ENCODE data around the gene FBXO38. TPM values are rescaled to one million over a fixed set of nuclear protein-coding genes. Genes with fewer than 3 reads are reported as not detected.

The FBXO38 gene
- total RNA-seq, 1 experiment from 2014 or later, result 35.8 TPM

DNA sequence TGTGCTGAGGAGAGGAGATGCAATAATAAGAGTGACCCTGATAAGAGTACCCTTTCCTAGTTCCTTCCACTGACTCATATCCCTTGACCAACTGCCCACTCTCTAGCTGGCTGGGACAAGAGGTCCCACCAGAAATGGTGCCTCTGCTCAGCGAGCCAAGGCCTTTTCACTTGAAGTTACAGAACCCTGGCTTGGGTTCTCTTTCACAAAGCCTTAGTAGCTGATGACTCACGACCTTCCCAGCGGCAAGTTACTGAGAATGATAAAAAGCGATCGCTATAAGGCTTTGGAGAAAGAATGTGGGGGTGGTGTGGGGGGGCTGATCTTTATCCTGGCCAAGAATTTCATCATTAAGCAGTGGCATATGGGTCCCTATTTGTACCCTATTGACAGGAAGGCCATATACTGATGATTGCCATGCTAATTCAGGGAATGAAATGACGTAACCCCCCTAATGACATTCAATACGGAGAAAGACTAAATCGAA lies 90.3 kb downstream of the FBXO38 start:
- Mint-ChIP-seq H3K27me3 (ENCODE audit: low read depth) (peaks cover 4% of the 10 kb centered on the region), H3K9me3 (no peaks in the 10 kb centered on the region), H3K36me3 (no peaks in the 10 kb centered on the region), H3K4me3 (no peak overlapping the region), H3K27ac (no peak overlapping the region), H3K4me1 (no peaks in the 10 kb centered on the region)
- POLR2A ChIA-PET, result no interaction called here
- no peak for TF ChIP-seq CREB1 (CRISPR knock-in tag; IDR thresholded peaks at IDR 0.05)
- TF ChIP-seq ZNF138 (CRISPR knock-in tag; conservative IDR thresholded peaks at IDR 0.05), result no peak
- CTCF ChIA-PET, result interaction anchor here (1.0 to 1.3 kb wide), 2 partner anchors 9 to 257 kb away, joined by 3 to 5 read pairs; no protein-coding TSS in a partner anchor
- ATAC-seq (no peak), DNase-seq (ENCODE audit: low spot score) (no peak)

DNA sequence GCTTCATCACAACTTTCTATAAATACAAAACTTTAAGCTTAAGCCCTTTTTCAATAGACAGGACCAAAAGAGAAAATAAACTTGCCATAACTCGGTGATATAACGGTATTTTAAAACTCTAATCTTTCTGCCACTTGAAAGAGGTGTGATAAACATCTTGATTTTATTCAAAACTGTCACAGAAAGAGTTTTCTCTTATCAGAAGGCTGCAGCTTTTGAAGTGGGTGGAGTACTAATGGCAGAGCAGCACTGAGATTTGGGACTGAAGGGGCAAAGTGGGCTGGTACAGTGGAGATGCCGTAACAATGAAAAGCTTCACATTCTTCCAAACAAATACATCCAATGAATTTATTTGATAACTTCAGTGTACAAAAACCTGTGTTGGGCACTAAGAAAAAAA lies 92.5 kb downstream of the FBXO38 start:
- H3K9me3 Mint-ChIP-seq, result no peaks in the 10 kb centered on the region
- ATAC-seq, result no peak
- TF ChIP-seq NR1H2 (CRISPR knock-in tag; IDR thresholded peaks at IDR 0.05), result no peak
- TF ChIP-seq, protein P1, sequence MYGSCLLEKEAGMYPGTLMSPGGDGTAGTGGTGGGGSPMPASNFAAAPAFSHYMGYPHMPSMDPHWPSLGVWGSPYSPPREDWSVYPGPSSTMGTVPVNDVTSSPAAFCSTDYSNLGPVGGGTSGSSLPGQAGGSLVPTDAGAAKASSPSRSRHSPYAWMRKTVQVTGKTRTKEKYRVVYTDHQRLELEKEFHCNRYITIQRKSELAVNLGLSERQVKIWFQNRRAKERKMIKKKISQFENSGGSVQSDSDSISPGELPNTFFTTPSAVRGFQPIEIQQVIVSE (CRISPR knock-in tag; IDR thresholded peaks at IDR 0.05; ENCODE audit: borderline replicate concordance), result no peak
- no peak for TF ChIP-seq ZMAT4 (CRISPR knock-in tag; IDR thresholded peaks at IDR 0.05)
- TF ChIP-seq ZNF138 (CRISPR knock-in tag; conservative IDR thresholded peaks at IDR 0.05), result no peak
- no peak for TF ChIP-seq SOX15 (CRISPR knock-in tag; IDR thresholded peaks at IDR 0.05)
- TF ChIP-seq, protein P2, sequence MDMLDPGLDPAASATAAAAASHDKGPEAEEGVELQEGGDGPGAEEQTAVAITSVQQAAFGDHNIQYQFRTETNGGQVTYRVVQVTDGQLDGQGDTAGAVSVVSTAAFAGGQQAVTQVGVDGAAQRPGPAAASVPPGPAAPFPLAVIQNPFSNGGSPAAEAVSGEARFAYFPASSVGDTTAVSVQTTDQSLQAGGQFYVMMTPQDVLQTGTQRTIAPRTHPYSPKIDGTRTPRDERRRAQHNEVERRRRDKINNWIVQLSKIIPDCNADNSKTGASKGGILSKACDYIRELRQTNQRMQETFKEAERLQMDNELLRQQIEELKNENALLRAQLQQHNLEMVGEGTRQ (CRISPR knock-in tag; IDR thresholded peaks at IDR 0.05), result no peak
- TF ChIP-seq NFE2L1 (CRISPR knock-in tag; IDR thresholded peaks at IDR 0.05), result no peak
- TF ChIP-seq, protein P3, sequence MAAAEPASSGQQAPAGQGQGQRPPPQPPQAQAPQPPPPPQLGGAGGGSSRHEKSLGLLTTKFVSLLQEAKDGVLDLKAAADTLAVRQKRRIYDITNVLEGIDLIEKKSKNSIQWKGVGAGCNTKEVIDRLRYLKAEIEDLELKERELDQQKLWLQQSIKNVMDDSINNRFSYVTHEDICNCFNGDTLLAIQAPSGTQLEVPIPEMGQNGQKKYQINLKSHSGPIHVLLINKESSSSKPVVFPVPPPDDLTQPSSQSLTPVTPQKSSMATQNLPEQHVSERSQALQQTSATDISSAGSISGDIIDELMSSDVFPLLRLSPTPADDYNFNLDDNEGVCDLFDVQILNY (CRISPR knock-in tag; IDR thresholded peaks at IDR 0.05), result no peak
- TF ChIP-seq ATF1 (CRISPR knock-in tag; IDR thresholded peaks at IDR 0.05), result no peak
- no peak for TF ChIP-seq EMX1 (CRISPR knock-in tag; IDR thresholded peaks at IDR 0.05)
- TF ChIP-seq, protein P4, sequence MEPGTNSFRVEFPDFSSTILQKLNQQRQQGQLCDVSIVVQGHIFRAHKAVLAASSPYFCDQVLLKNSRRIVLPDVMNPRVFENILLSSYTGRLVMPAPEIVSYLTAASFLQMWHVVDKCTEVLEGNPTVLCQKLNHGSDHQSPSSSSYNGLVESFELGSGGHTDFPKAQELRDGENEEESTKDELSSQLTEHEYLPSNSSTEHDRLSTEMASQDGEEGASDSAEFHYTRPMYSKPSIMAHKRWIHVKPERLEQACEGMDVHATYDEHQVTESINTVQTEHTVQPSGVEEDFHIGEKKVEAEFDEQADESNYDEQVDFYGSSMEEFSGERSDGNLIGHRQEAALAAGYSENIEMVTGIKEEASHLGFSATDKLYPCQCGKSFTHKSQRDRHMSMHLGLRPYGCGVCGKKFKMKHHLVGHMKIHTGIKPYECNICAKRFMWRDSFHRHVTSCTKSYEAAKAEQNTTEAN (CRISPR knock-in tag; IDR thresholded peaks at IDR 0.05), result no peak
- TF ChIP-seq ATF2 (CRISPR knock-in tag; IDR thresholded peaks at IDR 0.05; ENCODE audit: borderline replicate concordance, low read depth), result no peak
- TF ChIP-seq, protein P5, sequence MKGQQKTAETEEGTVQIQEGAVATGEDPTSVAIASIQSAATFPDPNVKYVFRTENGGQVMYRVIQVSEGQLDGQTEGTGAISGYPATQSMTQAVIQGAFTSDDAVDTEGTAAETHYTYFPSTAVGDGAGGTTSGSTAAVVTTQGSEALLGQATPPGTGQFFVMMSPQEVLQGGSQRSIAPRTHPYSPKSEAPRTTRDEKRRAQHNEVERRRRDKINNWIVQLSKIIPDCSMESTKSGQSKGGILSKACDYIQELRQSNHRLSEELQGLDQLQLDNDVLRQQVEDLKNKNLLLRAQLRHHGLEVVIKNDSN (CRISPR knock-in tag; IDR thresholded peaks at IDR 0.05), result no peak
- TF ChIP-seq FOXJ3 (CRISPR knock-in tag; IDR thresholded peaks at IDR 0.05; ENCODE audit: borderline replicate concordance), result no peak
- no peak for TF ChIP-seq ZNF671 (CRISPR knock-in tag; IDR thresholded peaks at IDR 0.05)
- TF ChIP-seq CREB1 (CRISPR knock-in tag; IDR thresholded peaks at IDR 0.05), result no peak
- TF ChIP-seq, protein P6, sequence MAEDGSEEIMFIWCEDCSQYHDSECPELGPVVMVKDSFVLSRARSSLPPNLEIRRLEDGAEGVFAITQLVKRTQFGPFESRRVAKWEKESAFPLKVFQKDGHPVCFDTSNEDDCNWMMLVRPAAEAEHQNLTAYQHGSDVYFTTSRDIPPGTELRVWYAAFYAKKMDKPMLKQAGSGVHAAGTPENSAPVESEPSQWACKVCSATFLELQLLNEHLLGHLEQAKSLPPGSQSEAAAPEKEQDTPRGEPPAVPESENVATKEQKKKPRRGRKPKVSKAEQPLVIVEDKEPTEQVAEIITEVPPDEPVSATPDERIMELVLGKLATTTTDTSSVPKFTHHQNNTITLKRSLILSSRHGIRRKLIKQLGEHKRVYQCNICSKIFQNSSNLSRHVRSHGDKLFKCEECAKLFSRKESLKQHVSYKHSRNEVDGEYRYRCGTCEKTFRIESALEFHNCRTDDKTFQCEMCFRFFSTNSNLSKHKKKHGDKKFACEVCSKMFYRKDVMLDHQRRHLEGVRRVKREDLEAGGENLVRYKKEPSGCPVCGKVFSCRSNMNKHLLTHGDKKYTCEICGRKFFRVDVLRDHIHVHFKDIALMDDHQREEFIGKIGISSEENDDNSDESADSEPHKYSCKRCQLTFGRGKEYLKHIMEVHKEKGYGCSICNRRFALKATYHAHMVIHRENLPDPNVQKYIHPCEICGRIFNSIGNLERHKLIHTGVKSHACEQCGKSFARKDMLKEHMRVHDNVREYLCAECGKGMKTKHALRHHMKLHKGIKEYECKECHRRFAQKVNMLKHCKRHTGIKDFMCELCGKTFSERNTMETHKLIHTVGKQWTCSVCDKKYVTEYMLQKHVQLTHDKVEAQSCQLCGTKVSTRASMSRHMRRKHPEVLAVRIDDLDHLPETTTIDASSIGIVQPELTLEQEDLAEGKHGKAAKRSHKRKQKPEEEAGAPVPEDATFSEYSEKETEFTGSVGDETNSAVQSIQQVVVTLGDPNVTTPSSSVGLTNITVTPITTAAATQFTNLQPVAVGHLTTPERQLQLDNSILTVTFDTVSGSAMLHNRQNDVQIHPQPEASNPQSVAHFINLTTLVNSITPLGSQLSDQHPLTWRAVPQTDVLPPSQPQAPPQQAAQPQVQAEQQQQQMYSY (CRISPR knock-in tag; IDR thresholded peaks at IDR 0.05), result no peak
- TF ChIP-seq IRF1 (CRISPR knock-in tag; IDR thresholded peaks at IDR 0.05), result no peak
- no peak for TF ChIP-seq ZNF423 (CRISPR knock-in tag; IDR thresholded peaks at IDR 0.05)
- POLR2A ChIA-PET, result no interaction called here
- no peak overlapping the region for H3K27ac Mint-ChIP-seq
- no peak overlapping the region for H3K4me3 Mint-ChIP-seq
- DNase-seq (ENCODE audit: low spot score), result no peak
- H3K27me3 Mint-ChIP-seq (ENCODE audit: low read depth), result peaks cover 4% of the 10 kb centered on the region
- no peaks in the 10 kb centered on the region for H3K4me1 Mint-ChIP-seq
- H3K36me3 Mint-ChIP-seq, result no peaks in the 10 kb centered on the region
- CTCF ChIA-PET, result interaction anchor here (0.8 kb wide), 1 partner anchor 255 kb away, joined by 3 read pairs; no protein-coding TSS in a partner anchor
